ENCODE data around the gene WDR91.

- TF ChIP-seq CTCF (IDR thresholded peaks at IDR 0.05; ENCODE audit: extremely low read depth in 1 of 2, insufficient read depth in 1 of 2, low read depth in 1 of 2, low read length in 2 of 2) = no peak
- no peak for TF ChIP-seq POLR2AphosphoS5 (IDR thresholded peaks at IDR 0.05; ENCODE audit: insufficient read depth, low read depth, low read length)
- no peak for TF ChIP-seq MAX (IDR thresholded peaks at IDR 0.05; ENCODE audit: insufficient read depth, insufficient read length)
- no peak for TF ChIP-seq POLR2A (IDR thresholded peaks at IDR 0.05; ENCODE audit: low read depth, low read length)
- no peak for TF ChIP-seq FOS (IDR thresholded peaks at IDR 0.05; ENCODE audit: borderline replicate concordance, insufficient read depth, low read length)
- no peak for TF ChIP-seq EZH2 (IDR thresholded peaks at IDR 0.05; ENCODE audit: borderline replicate concordance, low read depth, low read length, severe bottlenecking)
- TF ChIP-seq GATA2 (IDR thresholded peaks at IDR 0.05; ENCODE audit: insufficient read depth, insufficient read length, low read depth, low read length) = no peak
These were observed 21.4 kb downstream of the WDR91 start for GRCh38 chr7:135189961-135190360.

Data from endothelial cell of umbilical vein (primary cell).